Measurements from ENCODE around the gene HECTD4.
A peak's percentile ranks its signal among the peaks of the same experiment; 100 is the strongest.

The HECTD4 gene

DNA sequence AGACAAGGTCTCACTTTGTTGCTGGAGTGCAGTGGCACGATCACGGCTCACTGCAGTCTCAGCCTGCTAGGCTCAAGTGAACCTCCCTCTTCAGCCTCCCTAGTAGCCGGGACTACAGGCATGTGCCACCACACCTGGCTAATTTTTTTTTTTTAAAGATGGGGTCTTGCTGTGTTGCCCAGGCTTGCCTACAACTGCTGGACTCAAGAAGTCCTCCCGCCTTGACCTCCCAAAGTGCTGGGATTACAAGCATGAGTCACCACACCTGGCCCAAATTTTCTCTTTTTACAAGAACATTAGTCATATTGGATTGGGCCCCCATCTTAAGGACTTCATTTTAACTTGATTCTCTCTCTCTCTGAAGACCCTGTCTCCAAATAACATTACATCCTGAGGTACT is 7.0 kb upstream of the HECTD4 start:
- H3K4me1 ChIP-seq = peaks cover 11 to 23% (median 18%) of the 10 kb centered on the region in 10 experiments
- H3K4me2 ChIP-seq = no peak overlapping the region
- TF ChIP-seq Cebpa-rat (IDR thresholded peaks at IDR 0.05) = no peak
- H3K4me3 ChIP-seq = no peak overlapping the region
- H4K20me1 ChIP-seq = no peaks in the 10 kb centered on the region
- H3K27ac ChIP-seq = no peak overlapping the region
- peaks cover under 1 to 5% (median 3%) of the 10 kb centered on the region in 11 experiments; a peak in 16 of 22 replicates for H3K9me3 ChIP-seq (replicated peaks in 1 of 11)
- H3K36me3 ChIP-seq = no peaks in the 10 kb centered on the region
- H3K9ac ChIP-seq = no peak overlapping the region
- H3K27me3 ChIP-seq = no peaks in the 10 kb centered on the region

DNA sequence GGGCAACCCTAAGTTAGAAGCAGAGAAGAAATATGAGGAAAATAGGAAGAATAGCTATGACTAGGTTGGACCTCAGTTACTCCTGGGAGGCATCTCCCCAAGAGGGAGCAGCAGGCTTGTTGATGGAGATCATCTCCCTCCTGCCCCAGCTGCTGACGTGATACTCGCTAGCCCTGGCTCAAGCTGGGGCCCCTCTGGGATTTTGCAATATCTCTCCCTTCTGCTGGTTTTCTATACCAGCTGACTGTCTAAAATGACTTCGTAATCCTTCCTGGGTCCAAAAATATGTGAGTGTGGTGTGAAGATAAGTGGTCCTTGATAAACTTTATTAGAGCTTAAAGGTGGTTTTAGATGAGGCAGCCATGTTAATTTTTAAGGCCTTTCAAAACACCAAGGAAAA is 4.5 kb upstream of the HECTD4 start:
- TF ChIP-seq Cebpa-rat (IDR thresholded peaks at IDR 0.05) = peak in 4 of 11 experiments; percentile 23 to 58 (median 44); a peak in 3 of 22 replicates
- H3K4me2 ChIP-seq = peak overlapping the region in 10 of 11 experiments; percentile 44 to 81 (median 64); a peak in 21 of 22 replicates

DNA sequence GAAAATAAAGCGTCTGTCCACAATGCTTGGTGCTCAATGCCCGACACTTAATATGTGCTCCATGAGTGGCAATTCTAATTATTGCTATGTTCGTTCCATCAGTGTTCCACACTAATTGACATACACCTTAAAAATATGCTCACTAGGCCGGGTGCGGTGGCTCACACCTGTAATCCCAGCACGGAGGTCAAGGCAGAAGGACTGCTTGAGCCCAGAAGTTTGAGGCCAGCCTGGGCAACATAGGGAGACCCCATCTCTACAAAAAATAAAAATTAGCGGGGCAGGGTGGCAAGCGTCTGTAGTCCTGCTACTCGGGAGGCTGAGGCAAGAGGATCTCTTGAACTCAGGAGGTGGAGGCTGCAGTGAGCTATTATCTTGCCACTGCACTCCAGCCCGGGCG is 635 bp upstream of the HECTD4 start:
- Histone ChIP-seq H3K27me3 (no peaks in the 10 kb centered on the region), H3K4me2 (peak overlapping the region; percentile 77 to 97 (median 88)), H3K36me3 (no peaks in the 10 kb centered on the region; a peak in 1 of 22 replicates), H3K4me3 (peak overlapping the region; percentile 96 to 100 (median 98)), H4K20me1 (peaks cover 8 to 32% (median 16%) of the 10 kb centered on the region in 11 experiments; a peak in 15 of 22 replicates), H3K27ac (peak overlapping the region in 10 of 11 experiments; percentile 77 to 92 (median 90); a peak in 17 of 22 replicates), H3K9me3 (replicated peaks in 1 of 11) (no peaks in the 10 kb centered on the region), H3K9ac (peak overlapping the region; percentile 87 to 96 (median 94); a peak in 21 of 22 replicates), H3K4me1 (peaks cover 22 to 36% (median 33%) of the 10 kb centered on the region in 10 experiments)
- no peak for TF ChIP-seq Cebpa-rat (IDR thresholded peaks at IDR 0.05)

More for the DNA sequence above, 4.5 kb upstream of the HECTD4 start:
- Histone ChIP-seq H3K9me3 (replicated peaks in 1 of 11) (no peaks in the 10 kb centered on the region), H4K20me1 (peaks cover 0 to 3% (median 0%) of the 10 kb centered on the region in 11 experiments; a peak in 2 of 22 replicates), H3K27ac (peak overlapping the region in 9 of 11 experiments; percentile 20 to 75 (median 51); a peak in 14 of 22 replicates), H3K36me3 (no peaks in the 10 kb centered on the region), H3K4me1 (peaks cover 11 to 28% (median 19%) of the 10 kb centered on the region in 10 experiments), H3K27me3 (no peaks in the 10 kb centered on the region), H3K4me3 (no peak overlapping the region), H3K9ac (peak overlapping the region in 10 of 11 experiments; percentile 5 to 64 (median 40); a peak in 17 of 22 replicates)

DNA sequence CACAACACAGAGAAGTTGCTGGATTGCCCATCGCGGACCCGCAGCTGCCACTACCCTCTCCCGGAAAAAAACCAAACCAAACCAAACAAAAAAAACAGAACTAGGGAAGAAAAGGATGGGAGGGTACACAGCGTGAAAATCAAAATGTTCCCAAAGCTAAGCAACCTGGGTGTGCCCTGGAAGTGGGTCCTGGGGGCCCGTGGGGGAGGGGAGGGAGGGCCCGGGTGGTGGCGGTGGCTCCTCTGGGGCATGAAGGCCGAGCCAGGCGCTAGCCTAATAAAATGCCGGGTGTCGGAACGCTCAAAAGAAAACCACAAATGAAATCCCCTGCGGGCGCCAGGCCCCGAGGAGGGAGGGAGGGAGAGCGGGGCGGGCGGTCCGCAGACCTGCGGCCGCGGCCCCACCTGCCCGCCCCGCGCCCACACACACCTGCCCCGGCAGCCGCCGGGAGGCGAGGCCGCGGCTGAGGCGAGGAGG is 787 bp downstream of the HECTD4 start:
- Histone ChIP-seq H3K4me3 (peak overlapping the region; percentile 96 to 100 (median 98)), H4K20me1 (peaks cover 8 to 45% (median 20%) of the 10 kb centered on the region in 11 experiments; a peak in 15 of 22 replicates), H3K4me2 (peak overlapping the region; percentile 77 to 98 (median 92)), H3K9ac (peak overlapping the region; percentile 87 to 96 (median 94)), H3K4me1 (peaks cover 12 to 23% (median 21%) of the 10 kb centered on the region in 10 experiments), H3K36me3 (peaks cover 0 to 6% (median 0%) of the 10 kb centered on the region in 11 experiments; a peak in 1 of 22 replicates), H3K27me3 (no peaks in the 10 kb centered on the region), H3K9me3 (replicated peaks in 1 of 11) (peaks cover 0 to 3% (median 0%) of the 10 kb centered on the region in 11 experiments; a peak in 1 of 22 replicates), H3K27ac (peak overlapping the region; percentile 77 to 92 (median 90))
- TF ChIP-seq Cebpa-rat (IDR thresholded peaks at IDR 0.05) = no peak

DNA sequence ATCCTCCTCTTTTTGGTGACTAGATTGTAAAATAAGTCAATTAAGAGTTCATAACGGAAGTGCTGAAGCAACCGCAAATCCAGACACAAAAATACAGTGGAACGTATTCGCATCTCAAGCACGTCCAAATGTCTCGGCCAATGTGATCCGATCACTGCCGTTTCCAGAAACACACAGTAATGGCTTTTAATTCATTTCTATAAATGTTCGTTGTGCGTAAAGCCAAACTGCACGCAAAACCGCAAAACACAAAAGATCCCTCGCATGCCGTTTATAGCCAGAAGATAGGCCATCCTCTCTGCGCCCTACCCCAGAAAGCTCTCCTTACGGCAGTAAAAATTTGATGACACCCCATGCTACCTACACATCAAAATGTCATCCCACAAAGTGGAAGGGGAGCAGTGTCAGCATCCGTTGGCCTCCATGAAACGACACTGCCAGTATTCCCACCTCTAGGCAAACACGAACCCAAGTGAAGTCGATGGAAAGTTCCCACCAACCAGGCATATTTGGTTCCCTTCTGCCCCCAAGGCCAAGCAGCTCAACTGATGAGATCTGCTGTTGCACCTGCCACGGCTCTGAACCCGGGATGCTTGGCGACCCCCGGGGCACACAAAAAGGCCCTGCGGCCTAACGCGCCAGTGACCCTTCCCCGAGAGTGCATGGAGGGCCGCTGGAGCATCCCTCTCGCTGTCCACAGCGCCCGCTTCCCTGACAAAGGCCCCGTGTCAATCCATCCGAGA is 1.4 kb downstream of the HECTD4 start:
- no peak for TF ChIP-seq Cebpa-rat (IDR thresholded peaks at IDR 0.05)
- peak overlapping the region; percentile 96 to 100 (median 98) for H3K4me3 ChIP-seq

DNA sequence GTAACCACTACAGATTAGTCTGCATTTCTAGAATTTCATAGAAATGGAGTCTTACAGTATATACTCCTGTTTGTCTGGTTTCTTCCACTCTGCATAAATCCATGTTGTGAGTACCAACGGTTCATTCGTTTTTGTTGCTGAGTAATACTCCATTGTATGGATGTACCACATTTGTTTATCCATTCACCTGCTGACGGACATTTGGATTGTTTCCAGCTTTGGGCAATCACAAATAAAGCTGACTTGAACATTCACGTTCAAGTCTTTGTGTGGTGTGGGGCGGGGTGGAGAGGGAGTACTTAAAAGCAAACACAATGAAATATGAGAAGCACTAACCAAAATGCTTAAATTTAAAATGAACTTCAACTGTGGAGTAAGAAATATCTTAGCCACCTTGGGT is 7.1 kb downstream of the HECTD4 start:
- H3K4me1 ChIP-seq = peaks cover 2 to 8% (median 2%) of the 10 kb centered on the region in 10 experiments
- peaks cover 0 to 22% (median 7%) of the 10 kb centered on the region in 11 experiments; a peak in 9 of 22 replicates for H3K9me3 ChIP-seq (replicated peaks in 1 of 11)
- no peaks in the 10 kb centered on the region for H3K27me3 ChIP-seq
- peaks cover 8 to 94% (median 42%) of the 10 kb centered on the region in 11 experiments; a peak in 18 of 22 replicates for H4K20me1 ChIP-seq
- H3K9ac ChIP-seq = no peak overlapping the region
- no peak overlapping the region for H3K4me3 ChIP-seq
- no peak for TF ChIP-seq Cebpa-rat (IDR thresholded peaks at IDR 0.05)
- peaks cover 0 to 30% (median 13%) of the 10 kb centered on the region in 11 experiments; a peak in 16 of 22 replicates for H3K36me3 ChIP-seq
- H3K27ac ChIP-seq = no peak overlapping the region
- no peak overlapping the region for H3K4me2 ChIP-seq

More for the DNA sequence above, 1.4 kb downstream of the HECTD4 start:
- H3K9me3 ChIP-seq (replicated peaks in 1 of 11) = peaks cover 0 to 4% (median 0%) of the 10 kb centered on the region in 11 experiments; a peak in 1 of 22 replicates
- H4K20me1 ChIP-seq = peaks cover 8 to 51% (median 22%) of the 10 kb centered on the region in 11 experiments; a peak in 15 of 22 replicates
- H3K36me3 ChIP-seq = peaks cover 0 to 8% (median under 1%) of the 10 kb centered on the region in 11 experiments; a peak in 7 of 22 replicates
- peak overlapping the region; percentile 24 to 92 (median 90); a peak in 20 of 22 replicates for H3K27ac ChIP-seq
- H3K27me3 ChIP-seq = no peaks in the 10 kb centered on the region
- H3K4me1 ChIP-seq = peaks cover 11 to 20% (median 18%) of the 10 kb centered on the region in 10 experiments
- H3K4me2 ChIP-seq = peak overlapping the region; percentile 77 to 98 (median 92)
- H3K9ac ChIP-seq = peak overlapping the region; percentile 87 to 96 (median 94)

DNA sequence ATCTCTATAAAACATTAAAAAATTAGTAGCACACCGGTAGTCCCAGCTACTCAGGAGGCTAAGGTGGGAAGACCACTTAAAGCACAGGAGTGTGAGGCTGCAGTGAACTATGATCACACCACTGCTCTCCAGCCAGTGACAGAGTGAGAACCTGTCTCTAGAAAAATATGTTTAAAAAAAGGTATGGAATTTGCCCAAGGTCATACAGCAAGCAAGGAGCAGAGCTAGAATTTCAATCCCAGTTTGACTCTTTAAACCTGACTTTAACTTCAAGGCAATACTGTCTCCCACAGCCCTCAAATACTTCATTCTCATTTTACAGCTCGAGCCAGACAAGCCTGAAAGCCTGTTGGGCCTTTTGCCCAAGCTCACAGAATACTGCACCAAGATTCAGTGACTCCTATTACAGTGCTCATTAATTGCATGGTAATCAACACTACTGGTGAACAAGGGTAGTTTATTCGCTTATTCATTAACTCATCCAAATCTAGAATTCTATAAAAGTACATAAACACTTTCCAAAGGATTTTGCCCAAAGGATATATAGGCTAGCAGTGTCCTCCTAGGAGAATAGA is 8.0 kb downstream of the HECTD4 start:
- H3K36me3 ChIP-seq = peaks cover 0 to 30% (median 13%) of the 10 kb centered on the region in 11 experiments; a peak in 16 of 22 replicates
- H3K9ac ChIP-seq = no peak overlapping the region
- peaks cover 12 to 94% (median 48%) of the 10 kb centered on the region in 11 experiments; a peak in 19 of 22 replicates for H4K20me1 ChIP-seq
- no peak for TF ChIP-seq Cebpa-rat (IDR thresholded peaks at IDR 0.05)
- H3K4me2 ChIP-seq = no peak overlapping the region
- no peaks in the 10 kb centered on the region for H3K27me3 ChIP-seq
- peaks cover 0 to 22% (median 7%) of the 10 kb centered on the region in 11 experiments; a peak in 9 of 22 replicates for H3K9me3 ChIP-seq (replicated peaks in 1 of 11)
- H3K4me1 ChIP-seq = 0 out of 20 replicates have a peak, but pooled peaks cover 0 to 2% (median 0%) of the 10 kb centered on the region in 10 experiments
- H3K27ac ChIP-seq = no peak overlapping the region
- no peak overlapping the region for H3K4me3 ChIP-seq

DNA sequence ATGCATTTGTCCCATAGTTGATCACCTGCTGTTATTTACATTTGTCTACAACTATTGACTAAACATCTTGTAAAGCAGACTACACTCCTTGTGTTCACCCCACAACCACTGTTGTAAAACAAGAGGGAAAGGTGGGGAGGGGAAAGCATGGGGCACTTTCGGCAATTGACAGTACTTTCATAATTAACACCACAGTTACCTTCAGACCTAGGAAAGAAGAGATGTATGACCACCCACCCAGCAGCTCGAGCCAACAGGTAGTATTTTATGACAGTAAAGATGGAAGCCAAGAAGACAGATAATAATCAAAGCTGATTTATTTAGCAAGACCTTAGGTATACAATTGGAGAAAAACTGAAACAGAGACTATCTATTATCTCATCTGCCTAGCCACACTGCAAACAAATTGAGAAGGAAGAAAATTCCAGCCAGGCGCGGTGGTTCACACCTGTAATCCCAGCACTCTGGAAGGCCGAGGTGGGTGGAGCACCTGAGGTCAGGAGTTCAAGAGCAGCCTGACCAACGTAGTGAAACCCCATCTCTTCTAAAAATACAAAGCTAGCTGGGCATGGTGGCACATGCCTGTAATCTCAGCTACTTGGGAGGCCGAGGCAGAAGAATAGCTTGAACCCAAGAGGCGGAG is 11.2 kb downstream of the HECTD4 start:
- H3K9me3 ChIP-seq (replicated peaks in 1 of 11) = peaks cover 0 to 18% (median 5%) of the 10 kb centered on the region in 11 experiments; a peak in 8 of 22 replicates
- no peak for TF ChIP-seq Cebpa-rat (IDR thresholded peaks at IDR 0.05)
- no peaks in the 10 kb centered on the region for H3K27me3 ChIP-seq
- H3K9ac ChIP-seq = no peak overlapping the region
- H3K4me1 ChIP-seq = no peaks in the 10 kb centered on the region
- H4K20me1 ChIP-seq = peaks cover 14 to 93% (median 47%) of the 10 kb centered on the region in 11 experiments; a peak in 20 of 22 replicates
- H3K4me3 ChIP-seq = no peak overlapping the region
- H3K27ac ChIP-seq = no peak overlapping the region
- peaks cover 0 to 26% (median 12%) of the 10 kb centered on the region in 11 experiments; a peak in 16 of 22 replicates for H3K36me3 ChIP-seq
- no peak overlapping the region for H3K4me2 ChIP-seq

Data from BLaER1 treated with 17β-estradiol and CSF1 and Interleukin-3, amounts not matched to agents 10 nM and 100 nM (cell line).